ENCODE measurements around the gene PRKAR1A. TPM values are rescaled to one million over a fixed set of nuclear protein-coding genes. Genes with fewer than 3 reads are reported as not detected.

Gene PRKAR1A
- total and polyA plus RNA-seq, 2 of the 8 experiments (the other 6 are each of a cell fraction or from before 2014, with no cell fraction given) = 39.3 to 149 TPM

- H4K91ac ChIP-seq (replicated peaks; ENCODE audit: insufficient read length, low read length) = no peak overlapping the region
- H2BK20ac ChIP-seq (ENCODE audit: low read length) = no peak overlapping the region
- H2AFZ ChIP-seq (ENCODE audit: low read length) = no peak overlapping the region
- no peak overlapping the region for H3K23ac ChIP-seq (ENCODE audit: insufficient read length)
- no peaks in the 10 kb centered on the region for H3K9me3 ChIP-seq (ENCODE audit: insufficient read depth in 2 of 2, low read depth in 1 of 2, low read length in 1 of 2)
- no peaks in the 10 kb centered on the region for H3K79me1 ChIP-seq (ENCODE audit: low read depth, low read length)
- 81% methylated on average over 5 of the region's 5 CpGs; no CpG with 5 or more reads in 1 of the 2 experiments for WGBS, 2 experiments (ENCODE audit: extremely low coverage in 1 of 2, insufficient coverage in 1 of 2, insufficient read length in 1 of 2, insufficient replicate concordance in 2 of 2, low coverage in 1 of 2, low lambda C conversion rate in 2 of 2, missing lambda C conversion rate in 1 of 2)
- TF ChIP-seq SP2 (IDR thresholded peaks at IDR 0.05; ENCODE audit: low read length) (no peak), BCL11A (IDR thresholded peaks at IDR 0.05; ENCODE audit: low read depth in 2 of 2, low read length in 2 of 2) (no peak), SIN3A (conservative IDR thresholded peaks at IDR 0.05 in 1 of 2, IDR thresholded peaks at IDR 0.05 in 1 of 2; ENCODE audit: low read depth in 1 of 2, low read length in 2 of 2) (no peak), NANOG (IDR thresholded peaks at IDR 0.05; ENCODE audit: insufficient read depth, low read depth, low read length, poor library complexity, severe bottlenecking) (no peak), CHD1 (IDR thresholded peaks at IDR 0.05; ENCODE audit: low read depth, low read length) (no peak), JUN (IDR thresholded peaks at IDR 0.05; ENCODE audit: low read depth, low read length) (no peak), SIRT6 (IDR thresholded peaks at IDR 0.05; ENCODE audit: low read length) (no peak), RBBP5 (IDR thresholded peaks at IDR 0.05; ENCODE audit: borderline replicate concordance, low read depth, low read length) (no peak), HDAC2 (IDR thresholded peaks at IDR 0.05; ENCODE audit: borderline replicate concordance in 1 of 2, low read depth in 2 of 2, low read length in 2 of 2) (no peak), SUZ12 (IDR thresholded peaks at IDR 0.05; ENCODE audit: low read length) (no peak), POU5F1 (IDR thresholded peaks at IDR 0.05; ENCODE audit: low read depth, low read length) (no peak)
- peaks cover 0 to 3% (median 0%) of the 10 kb centered on the region in 4 experiments; a peak in 3 of 7 replicates for H3K4me1 ChIP-seq (replicated peaks in 1 of 4; ENCODE audit: control insufficient read depth in 3 of 4, insufficient read depth in 4 of 4, low read length in 3 of 4)
- H2BK12ac ChIP-seq (ENCODE audit: low read depth, low read length) = no peak overlapping the region
- H2BK5ac ChIP-seq (ENCODE audit: low read depth, low read length) = no peak overlapping the region
- no peak for DNase-seq (ENCODE audit: low read depth in 1 of 2, low spot score in 2 of 2)
- no peak overlapping the region for H4K5ac ChIP-seq (ENCODE audit: insufficient read length, low read depth, low read length)
- no peaks in the 10 kb centered on the region for H3K23me2 ChIP-seq (ENCODE audit: low read depth, low read length)
- no peaks in the 10 kb centered on the region for H3K79me2 ChIP-seq (ENCODE audit: control insufficient read depth in 1 of 2, insufficient read depth in 2 of 2, low read length in 2 of 2)
- no peak overlapping the region for H3K27ac ChIP-seq (ENCODE audit: low read depth, low read length)
- H3K56ac ChIP-seq (replicated peaks; ENCODE audit: insufficient read length, low read depth, low read length) = no peak overlapping the region
- no peak overlapping the region for H3K18ac ChIP-seq (ENCODE audit: extremely low read depth, low read length)
- no peak overlapping the region for H3K4me2 ChIP-seq (ENCODE audit: insufficient read depth in 1 of 2, low read depth in 2 of 2, low read length in 2 of 2)
- no peak for FAIRE-seq
- no peak overlapping the region for H4K8ac ChIP-seq (ENCODE audit: extremely low read depth, insufficient read depth, low read length)
- H2AK5ac ChIP-seq (ENCODE audit: low read depth, low read length) = no peak overlapping the region
- no peak overlapping the region for H2BK120ac ChIP-seq (replicated peaks; ENCODE audit: low read depth, low read length)
- H3K9ac ChIP-seq (replicated peaks in 1 of 4; ENCODE audit: extremely low read depth in 1 of 4, low read depth in 3 of 4, low read length in 3 of 4) = no peak overlapping the region
- H3K14ac ChIP-seq (ENCODE audit: insufficient read length) = no peak overlapping the region
- ChIA-PET CTCF (ENCODE audit: partially characterized antibody) (interaction anchor here (0.6 to 4.9 kb wide), 10 partner anchors 10 to 306 kb away, joined by 3 to 19 read pairs (median 4); partner anchors contain the start of genes FAM20A and WIPI1), POLR2A (ENCODE audit: partially characterized antibody) (no interaction called here)
- H3K36me3 ChIP-seq (ENCODE audit: control insufficient read depth in 2 of 4, insufficient read depth in 4 of 4, low read length in 3 of 4) = no peaks in the 10 kb centered on the region
- no peaks in the 10 kb centered on the region for H4K20me1 ChIP-seq (replicated peaks in 1 of 2; ENCODE audit: control insufficient read depth in 1 of 2, insufficient read depth in 2 of 2, low read length in 2 of 2)
- H3K4ac ChIP-seq (replicated peaks; ENCODE audit: insufficient read length, low read depth, low read length) = no peak overlapping the region
- H3K27me3 ChIP-seq (replicated peaks in 1 of 4; ENCODE audit: control insufficient read depth in 3 of 4, extremely low read depth in 1 of 4, insufficient read depth in 3 of 4, low read length in 3 of 4) = no peaks in the 10 kb centered on the region
- no peak overlapping the region for H3K4me3 ChIP-seq (ENCODE audit: extremely low read depth in 1 of 4, insufficient read depth in 2 of 4, low read depth in 3 of 4, low read length in 4 of 4)
- no peak overlapping the region for H2BK15ac ChIP-seq (ENCODE audit: low read length)
Observed at GRCh38 chr17:68468334-68468733, 43.9 kb upstream of the PRKAR1A start.
